HG02870 (cell line): ENCODE results near the gene LIN7B.
"Not testable (repeated sequence)": the region's sequence is repeated elsewhere in the genome, so short reads cannot be mapped to it uniquely, and the experiment has no call there.

Experiments
- ATAC-seq: cut with Tn5 transposase; IDR thresholded peaks from one replicate; pipeline ENCODE4 v1.9.1; 2021; ENCODE audit warnings: mild to moderate bottlenecking, moderate library complexity; ENCODE audit not compliant: unreplicated experiment

LIN7B gene

DNA sequence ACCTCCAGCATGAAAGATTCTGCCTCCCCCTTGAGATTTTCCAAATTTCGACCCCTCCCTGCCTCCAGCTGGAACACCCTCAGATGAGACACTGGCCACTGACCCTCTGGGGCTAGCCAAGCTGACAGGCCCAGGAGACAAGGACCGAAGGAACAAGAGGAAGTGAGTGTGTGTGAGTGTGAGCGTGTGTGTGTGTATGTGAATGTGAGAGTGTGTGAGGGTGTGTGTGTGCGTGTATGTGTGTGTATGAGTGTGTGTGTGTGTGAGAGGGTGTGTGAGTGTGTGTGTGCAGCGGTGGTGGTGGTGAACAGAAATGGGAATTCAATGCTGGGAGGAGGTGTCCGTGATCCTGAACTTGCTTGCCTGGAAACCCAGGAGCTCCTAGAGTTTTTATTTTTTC, 27.2 kb downstream of the LIN7B start:
- no peak for ATAC-seq

- no peak for ATAC-seq
Observed at GRCh38 chr19:49142866-49143335, 28.7 kb downstream of the LIN7B start.

DNA sequence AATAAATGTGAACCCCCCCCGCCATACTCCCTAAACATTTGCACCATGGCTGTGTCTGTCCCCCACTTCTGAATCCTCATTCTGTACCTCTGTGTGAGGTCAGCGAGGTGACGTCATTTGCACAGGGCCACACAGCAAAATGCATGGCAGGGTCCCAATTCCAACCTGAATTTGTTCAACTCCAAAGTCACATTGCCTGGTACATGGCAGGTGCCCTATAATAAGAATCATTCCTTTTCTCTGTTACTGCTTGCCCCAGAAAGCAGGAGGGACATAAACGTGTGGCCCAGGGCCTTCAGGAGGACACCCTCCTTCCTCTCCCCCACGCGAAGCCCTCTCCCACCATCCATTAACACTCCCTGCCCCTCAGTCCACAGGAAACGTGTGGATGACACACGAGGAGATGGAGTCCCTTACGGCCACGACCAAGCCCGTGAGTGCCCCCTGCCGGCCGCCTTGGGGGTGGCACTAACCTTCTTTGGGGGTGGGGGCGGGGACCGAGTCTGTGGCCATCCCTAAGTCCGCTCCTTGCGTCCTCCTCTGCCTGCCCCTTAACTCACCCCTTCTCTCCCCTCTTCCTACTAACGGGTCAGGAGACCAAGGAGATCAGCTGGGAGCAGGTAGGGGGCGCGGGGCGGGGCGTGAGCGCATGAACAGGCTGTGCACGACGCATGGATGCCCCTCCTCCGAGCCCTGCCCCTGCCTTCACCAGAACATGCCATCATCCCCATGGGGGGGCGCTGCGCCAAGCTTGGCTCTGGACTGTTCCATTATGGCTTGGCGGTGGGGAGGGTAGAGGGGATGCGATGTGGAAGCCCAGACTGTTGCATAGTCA, 31.6 kb downstream of the LIN7B start:
- ATAC-seq, result no peak

DNA sequence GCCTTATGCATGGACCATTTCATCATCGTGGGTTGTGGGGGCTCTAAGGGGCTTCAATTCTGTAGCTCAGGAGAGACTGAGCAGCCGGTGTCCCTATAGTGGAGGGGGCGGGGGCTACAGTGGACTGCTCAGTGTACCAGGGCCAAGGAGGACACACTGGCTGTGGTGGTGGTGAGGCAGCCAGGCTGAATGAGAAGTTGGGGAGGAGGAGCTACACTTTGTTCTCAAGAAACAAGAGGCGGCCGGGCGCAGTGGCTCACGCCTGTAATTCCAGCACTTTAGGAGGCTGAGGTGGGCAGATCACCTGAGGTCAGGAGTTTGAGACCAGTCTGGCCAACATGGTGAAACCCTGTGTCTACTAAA, 32.2 kb downstream of the LIN7B start:
- ATAC-seq, result not testable (repeated sequence)

GRCh38 chr19:49148044-49148682, 34.0 kb downstream of the LIN7B start:
- no peak for ATAC-seq

DNA sequence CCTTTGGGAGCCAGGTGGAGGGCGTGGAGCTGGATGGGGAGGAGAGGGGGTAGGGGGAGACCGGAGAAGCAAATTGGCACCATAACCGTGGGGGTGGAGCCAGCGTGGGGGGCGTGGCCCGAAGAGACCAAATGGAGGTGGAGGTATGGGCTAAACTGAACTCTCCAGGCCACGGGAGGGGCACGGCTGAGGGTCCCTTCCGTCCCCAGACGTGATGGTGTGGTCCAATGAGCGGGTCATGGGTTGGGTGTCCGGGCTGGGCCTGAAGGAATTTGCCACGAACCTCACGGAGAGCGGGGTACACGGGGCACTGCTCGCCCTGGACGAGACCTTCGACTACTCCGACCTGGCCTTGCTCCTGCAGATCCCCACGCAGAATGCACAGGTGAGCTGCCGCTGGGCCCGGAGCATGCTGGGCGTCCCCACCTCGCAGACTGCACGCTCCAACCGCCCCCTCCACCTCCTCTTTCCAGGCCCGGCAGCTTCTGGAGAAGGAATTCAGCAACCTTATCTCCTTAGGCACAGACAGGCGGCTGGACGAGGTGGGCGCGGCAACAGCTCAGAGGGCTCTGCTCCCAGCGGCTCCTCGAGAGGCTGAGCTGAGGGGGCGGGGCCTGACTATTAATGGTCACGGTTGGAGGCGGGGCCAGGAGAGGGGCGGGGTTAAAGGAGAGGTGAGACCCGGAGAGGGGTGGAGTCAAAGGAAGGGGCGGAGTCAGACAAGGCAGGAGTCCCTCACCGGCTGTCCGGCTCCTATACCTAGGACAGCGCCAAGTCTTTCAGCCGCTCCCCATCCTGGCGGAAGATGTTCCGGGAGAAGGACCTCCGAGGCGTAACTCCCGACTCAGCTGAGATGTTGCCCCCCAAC, 34.8 kb downstream of the LIN7B start:
- ATAC-seq, result no peak

DNA sequence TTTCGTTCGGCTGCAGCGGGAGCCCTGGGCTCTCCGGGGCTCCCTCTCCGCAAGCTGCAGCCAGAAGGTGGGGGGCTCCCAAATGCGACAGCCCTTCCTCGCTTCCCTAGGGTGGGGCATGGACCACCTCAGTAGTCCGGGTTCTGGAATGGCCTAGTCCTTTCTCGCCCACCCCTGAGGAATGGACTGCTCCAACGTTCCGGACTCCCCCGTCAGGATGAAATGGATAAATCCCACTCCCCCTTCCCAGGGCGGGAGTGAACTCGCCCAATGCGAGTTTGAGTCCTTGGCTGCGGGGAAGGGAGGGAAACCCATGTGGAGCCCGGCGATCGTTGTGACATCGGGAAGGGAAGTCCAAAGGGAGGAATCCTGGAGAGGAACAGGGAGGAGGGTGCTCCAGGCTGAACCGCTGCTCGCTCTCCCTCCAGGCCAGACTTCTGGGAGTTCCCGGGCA, 35.5 kb downstream of the LIN7B start:
- ATAC-seq, result no peak

GRCh38 chr19:49150106-49150943, 36.2 kb downstream of the LIN7B start:
- no peak for ATAC-seq

DNA sequence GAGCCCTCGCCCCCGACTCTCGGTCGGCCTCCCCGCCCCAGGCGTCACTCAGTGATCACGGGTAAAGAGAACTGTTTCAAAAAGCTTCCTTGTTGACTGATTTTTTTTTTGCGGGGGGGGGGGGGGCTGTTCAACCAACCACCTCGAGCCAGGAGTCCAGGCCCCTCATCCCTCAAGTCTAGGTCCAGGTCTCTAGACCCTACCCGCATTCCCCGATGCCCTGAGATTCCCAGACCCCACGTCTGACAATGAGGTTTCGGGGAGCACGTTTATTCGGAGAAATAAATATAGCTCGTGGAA, 36.7 kb downstream of the LIN7B start:
- ATAC-seq, result no peak

- ATAC-seq, result no peak
Observed at GRCh38 chr19:49151267-49152118, 37.3 kb downstream of the LIN7B start.

- no peak for ATAC-seq
Observed at GRCh38 chr19:49152119-49152550, 38.0 kb downstream of the LIN7B start.

DNA sequence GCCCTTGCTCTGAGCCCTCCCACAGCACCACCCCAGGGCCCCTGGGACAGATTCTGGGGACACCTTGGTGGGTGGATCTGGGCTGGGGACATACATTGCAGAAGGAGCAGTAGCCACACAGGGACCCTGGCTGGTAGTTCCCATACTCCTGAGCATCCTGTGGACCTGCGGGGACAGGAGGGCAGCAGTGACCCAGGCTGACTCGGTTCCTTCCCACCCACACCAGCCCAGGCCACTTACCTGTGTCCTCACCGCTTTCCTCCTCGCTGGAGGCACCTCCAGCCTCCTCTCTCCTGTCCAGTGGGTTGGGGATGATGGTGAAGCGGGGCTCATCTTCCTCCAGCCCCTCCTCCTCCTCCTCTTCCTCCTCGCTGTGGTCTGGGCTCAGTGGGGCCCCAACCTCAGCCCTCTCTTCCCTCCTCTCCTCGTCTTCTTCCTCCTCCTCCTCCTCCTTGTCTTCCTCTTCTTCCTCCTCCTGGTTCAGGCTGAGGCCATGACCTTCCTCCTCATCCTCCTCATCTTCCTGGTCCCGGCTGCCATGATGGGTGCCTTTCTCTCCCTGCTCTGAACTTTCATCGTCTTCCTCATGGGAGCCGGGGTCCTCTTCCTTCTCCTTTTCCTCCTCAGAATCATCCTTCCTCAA, 39.1 kb downstream of the LIN7B start:
- no peak for ATAC-seq

DNA sequence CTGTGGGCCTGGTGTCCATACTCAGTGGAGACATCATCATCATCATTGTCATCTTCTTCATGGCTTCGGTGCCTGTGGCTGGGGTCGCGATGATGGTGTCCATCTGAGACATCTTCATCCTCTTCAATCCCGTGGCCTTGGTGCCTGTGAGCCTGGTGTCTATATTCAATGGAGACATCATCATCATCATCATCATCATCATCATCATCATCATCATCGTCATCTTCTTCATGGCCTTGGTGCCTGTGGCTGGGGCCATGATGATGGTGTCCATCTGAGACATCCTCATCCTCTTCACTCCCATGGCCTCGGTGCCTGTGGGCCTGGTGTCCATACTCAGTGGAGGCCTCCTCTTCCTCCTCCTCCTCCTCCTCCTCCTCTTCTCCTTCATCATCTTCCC, 40.1 kb downstream of the LIN7B start:
- ATAC-seq, result no peak

DNA sequence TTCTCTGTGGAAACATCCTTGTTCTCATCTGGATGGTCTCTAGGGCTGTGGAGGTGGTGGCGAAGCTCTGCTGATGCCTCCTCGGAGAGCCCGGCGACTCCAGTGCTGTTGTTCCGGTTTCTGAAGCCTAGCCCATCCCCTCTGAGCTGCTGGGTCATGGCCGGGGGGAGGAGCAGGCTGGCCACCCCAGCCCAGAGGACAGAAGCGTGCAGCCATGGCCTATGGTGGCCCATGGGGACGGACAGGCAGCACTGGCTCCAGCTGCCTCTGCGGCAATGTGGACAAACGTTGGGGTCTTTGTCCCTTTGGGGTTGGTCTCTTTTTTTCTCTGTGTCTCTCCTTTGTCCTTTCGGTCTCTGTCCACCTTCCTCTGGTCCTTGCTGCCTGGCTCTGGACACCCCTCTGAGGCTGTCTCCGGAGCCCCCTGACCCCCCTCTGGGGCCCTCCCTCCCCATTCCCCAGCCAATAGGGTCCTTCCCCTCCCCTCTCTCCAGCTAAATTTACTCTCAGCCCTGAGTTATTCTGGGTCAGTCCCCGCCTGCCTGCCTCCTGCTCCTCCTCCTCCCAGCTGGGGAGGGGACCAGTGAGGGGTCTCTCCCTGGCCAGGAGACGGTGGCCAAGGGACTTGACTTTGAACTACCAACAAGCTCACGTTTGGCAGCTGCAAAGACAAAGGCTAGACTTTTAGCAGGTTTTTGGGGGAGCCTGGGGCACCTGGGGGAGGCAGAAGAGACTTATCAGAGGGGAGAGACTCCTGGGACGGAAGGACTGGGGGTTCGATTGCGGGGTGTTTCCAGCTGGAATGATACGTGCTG, 41.0 kb downstream of the LIN7B start, which contains the start of gene HRC:
HRC (minus strand) TSS at position 392 of the 815 bp plus-strand sequence; CDS start at position 233, 159 bp downstream.
- ATAC-seq, result no peak

DNA sequence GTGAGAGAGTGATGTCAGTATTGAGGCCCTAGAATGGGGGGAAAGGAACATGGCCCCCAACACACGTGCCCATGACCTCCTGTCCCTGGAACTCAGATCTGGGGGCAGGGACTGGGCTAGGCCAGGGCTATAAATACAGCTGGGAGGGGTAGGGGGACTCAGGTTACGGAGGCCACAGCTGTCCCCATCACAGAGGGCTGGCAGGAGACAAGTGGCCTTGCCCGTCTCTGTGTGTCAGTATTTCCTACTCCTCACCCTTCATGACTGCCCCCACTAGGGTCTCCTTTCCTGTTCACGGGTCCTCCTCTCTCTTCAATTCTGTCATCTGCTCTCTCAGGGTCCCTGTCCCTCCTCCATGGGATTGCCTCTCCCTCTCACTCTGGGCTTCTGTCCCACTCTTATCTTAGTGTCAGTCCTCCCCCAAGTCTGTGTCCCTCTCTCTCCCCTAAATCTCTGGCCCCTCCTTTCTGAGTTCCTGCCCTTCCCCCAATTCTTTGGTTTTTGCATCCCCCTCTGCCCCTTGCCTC, 41.7 kb downstream of the LIN7B start:
- no peak for ATAC-seq

GRCh38 chr19:49157445-49158224, 43.5 kb downstream of the LIN7B start, which contains the start of gene TRPM4:
TRPM4 (plus strand) TSS chr19:49157792; CDS start chr19:49157867, 75 bp downstream.
- ATAC-seq, result no peak
